Neural progenitor cell (in vitro differentiated cells): ENCODE data around the gene FRAS1.

ENCODE experiments used
- CTCF ChIP-seq: fragments of 200-600 bp; sonication (generic); IDR thresholded peaks from 2 replicates; pipeline ENCODE4 v1.5.1; 2017; ENCODE audit warnings: antibody characterized with exemption, mild to moderate bottlenecking
- EZH2 ChIP-seq: fragments of 200-600 bp; sonication (generic); IDR thresholded peaks from 2 replicates; pipeline ENCODE4 v1.6.1; 2017; ENCODE audit warnings: antibody characterized with exemption, mild to moderate bottlenecking, moderate library complexity
- EZH2phosphoT487 ChIP-seq: fragments of 200-600 bp; sonication (generic); IDR thresholded peaks from 2 replicates; pipeline ENCODE4 v1.6.1; 2017; ENCODE audit warnings: antibody characterized with exemption

DNA sequence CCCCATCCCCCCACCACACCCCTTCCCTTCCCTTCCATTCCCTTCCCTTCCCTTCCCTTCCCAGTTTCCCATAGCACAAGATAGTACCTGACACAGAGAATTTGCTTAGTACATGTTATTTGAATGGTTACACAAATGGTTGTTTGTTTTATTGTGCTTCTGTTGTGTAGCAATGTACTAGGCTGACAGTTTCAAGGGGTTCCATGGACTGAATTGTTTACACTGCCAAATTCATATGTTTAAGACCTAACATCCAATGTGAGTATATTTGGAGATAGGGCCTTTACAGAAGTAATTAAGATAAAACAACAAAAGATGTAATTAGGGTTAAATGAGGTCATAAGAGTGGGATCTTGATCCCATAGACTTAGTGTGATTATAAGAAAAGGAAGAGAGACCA lies 133.5 kb downstream of the FRAS1 start:
- no peak for TF ChIP-seq CTCF
- TF ChIP-seq EZH2, result no peak
- TF ChIP-seq EZH2phosphoT487, result no peak
